HG03139 (cell line): ENCODE measurements around the gene ZBTB1.
"Not testable (repeated sequence)": the region's sequence is repeated elsewhere in the genome, so short reads cannot be mapped to it uniquely, and the experiment has no call there.

Source experiments
- ATAC-seq: cut with Tn5 transposase; IDR thresholded peaks from one replicate; pipeline ENCODE4 v1.9.1; 2021; ENCODE audit not compliant: unreplicated experiment

The ZBTB1 gene

GRCh38 chr14:64496764-64497163 lies 7.8 kb upstream of the ZBTB1 start:
- no peak for ATAC-seq

GRCh38 chr14:64500088-64500487 lies 4.5 kb upstream of the ZBTB1 start:
- ATAC-seq: no peak

GRCh38 chr14:64501411-64502171 lies 3.0 kb upstream of the ZBTB1 start:
- ATAC-seq: no peak

GRCh38 chr14:64502456-64502855 lies 2.1 kb upstream of the ZBTB1 start:
- no peak for ATAC-seq

- ATAC-seq: no peak
Observed at GRCh38 chr14:64502887-64503433, 1.6 kb upstream of the ZBTB1 start.

GRCh38 chr14:64503434-64504309 lies 898 bp upstream of the ZBTB1 start, which contains the start of gene ZBTB25:
ZBTB25 (minus strand) TSS chr14:64503838; CDS start chr14:64490533, 13,305 bp downstream.
- ATAC-seq: peak; percentile 54

- peak; percentile 31 for ATAC-seq
Observed at GRCh38 chr14:64504897-64505794, 576 bp downstream of the ZBTB1 start.

- ATAC-seq: no peak
Observed at GRCh38 chr14:64506721-64507120, 2.2 kb downstream of the ZBTB1 start.

GRCh38 chr14:64507376-64508156 lies 3.0 kb downstream of the ZBTB1 start:
- no peak for ATAC-seq

GRCh38 chr14:64508215-64508776 lies 3.7 kb downstream of the ZBTB1 start:
- ATAC-seq: no peak

- no peak for ATAC-seq
Observed at GRCh38 chr14:64509036-64509435, 4.5 kb downstream of the ZBTB1 start.

GRCh38 chr14:64510825-64511671 lies 6.5 kb downstream of the ZBTB1 start:
- ATAC-seq: no peak

- ATAC-seq: no peak
Observed at GRCh38 chr14:64513271-64513670, 8.7 kb downstream of the ZBTB1 start.

GRCh38 chr14:64515053-64515452 lies 10.5 kb downstream of the ZBTB1 start:
- ATAC-seq: no peak

- no peak for ATAC-seq
Observed at GRCh38 chr14:64516969-64517368, 12.4 kb downstream of the ZBTB1 start.

- ATAC-seq: not testable (repeated sequence)
Observed at GRCh38 chr14:64517667-64518066, 13.1 kb downstream of the ZBTB1 start.

GRCh38 chr14:64518229-64518628 lies 13.7 kb downstream of the ZBTB1 start:
- ATAC-seq: no peak

GRCh38 chr14:64520699-64521098 lies 16.1 kb downstream of the ZBTB1 start:
- ATAC-seq: no peak
